SK-N-SH (cell line): ENCODE data around the gene GCH1. TPM values are rescaled to one million over a fixed set of nuclear protein-coding genes. Genes with fewer than 3 reads are reported as not detected.

Source experiments
- CTCF ChIA-PET: fragments of 300-600, 350-600 bp; formaldehyde crosslinking; extraction: SDS; loops from one replicate; lab custom pipeline; 2021; lab: Yijun Ruan, JAX
- POLR2A ChIA-PET: fragments of 350-600 bp; sonication (Branson Sonifier 250); formaldehyde crosslinking; extraction: SDS; loops from one replicate; lab custom pipeline; 2020; ENCODE audit warnings: antibody characterized with exemption, inconsistent platforms; lab: Yijun Ruan, JAX
- DNase-seq: peaks from one replicate; pipeline ENCODE4 v3.0.0; 2012
- H2AFZ ChIP-seq: fragments of 200-600 bp; sonication (generic); 2 replicates; pipeline ENCODE4 v1.8.1; 2016; ENCODE audit warnings: antibody characterized with exemption, mild to moderate bottlenecking, low read depth
- H3F3A ChIP-seq: fragments of 200-600 bp; sonication (generic); replicated peaks from 2 replicates; pipeline ENCODE3; 2016; ENCODE audit warnings: antibody characterized with exemption, mild to moderate bottlenecking; ENCODE audit not compliant: insufficient read depth
- H3K27ac ChIP-seq, 2 experiments: fragments of 200-500 bp in 1 of 2; fragments of 200-600 bp in 1 of 2; sonication (Bioruptor generic) in 1 of 2; sonication (generic), shearing (Covaris generic) in 1 of 2; 2 replicates each; pipeline versions ENCODE4 v1.5.1 to v1.6.1; 2014 to 2016; ENCODE audit warnings: low read depth in 2 of 2, inconsistent platforms in 1 of 2, low read length in 1 of 2, mild to moderate bottlenecking in 1 of 2, mixed read lengths in 1 of 2
- H3K27me3 ChIP-seq: fragments of 200-600 bp; sonication (generic), shearing (Covaris generic); 2 replicates; pipeline ENCODE4 v1.6.1; 2016; ENCODE audit warnings: mixed run types; ENCODE audit not compliant: insufficient read depth
- H3K36me3 ChIP-seq, 2 experiments: fragments of 200-500 bp in 1 of 2; fragments of 200-600 bp in 1 of 2; sonication (Bioruptor generic) in 1 of 2; sonication (generic) in 1 of 2; replicated peaks in 1 of 2; 2 replicates each; pipeline versions ENCODE3 to v1.5.1; 2014 to 2016; ENCODE audit warnings: low read length in 1 of 2, mild to moderate bottlenecking in 1 of 2; ENCODE audit not compliant: insufficient read depth in 2 of 2, control insufficient read depth in 1 of 2
- H3K4me1 ChIP-seq, 2 experiments: fragments of 200-500 bp in 1 of 2; fragments of 200-600 bp in 1 of 2; sonication (Bioruptor generic) in 1 of 2; sonication (generic), shearing (Covaris generic) in 1 of 2; 2 replicates each; pipeline versions ENCODE4 v1.5.1 to v1.6.1; 2014 to 2016; ENCODE audit warnings: low read depth in 1 of 2, low read length in 1 of 2, mixed run types in 1 of 2; ENCODE audit not compliant: insufficient read depth in 2 of 2, control insufficient read depth in 1 of 2
- H3K4me2 ChIP-seq: fragments of 200-600 bp; sonication (generic), shearing (Covaris generic); 2 replicates; pipeline ENCODE4 v1.6.1; 2017; ENCODE audit warnings: mixed run types
- H3K4me3 ChIP-seq, 2 experiments: fragments of 200-500 bp in 1 of 2; fragments of 200-600 bp in 1 of 2; sonication (Bioruptor generic) in 1 of 2; sonication (generic), shearing (Covaris generic) in 1 of 2; 2 replicates each; pipeline versions ENCODE4 v1.5.1 to v1.8.1; 2014 to 2016; ENCODE audit warnings: low read depth in 2 of 2, inconsistent platforms in 1 of 2, low read length in 1 of 2, mild to moderate bottlenecking in 1 of 2, mixed read lengths in 1 of 2, moderate library complexity in 1 of 2
- H3K79me2 ChIP-seq: fragments of 200-600 bp; sonication (generic); 2 replicates; pipeline ENCODE4 v1.8.1; 2017; ENCODE audit warnings: mild to moderate bottlenecking; ENCODE audit not compliant: insufficient read depth
- H3K9ac ChIP-seq: fragments of 200-600 bp; sonication (generic); 2 replicates; pipeline ENCODE4 v1.6.1; 2017; ENCODE audit warnings: mixed run types
- H3K9me2 ChIP-seq: fragments of 200-600 bp; sonication (generic); 2 replicates; pipeline ENCODE4 v1.6.1; 2017; ENCODE audit warnings: mixed run types
- H3K9me3 ChIP-seq: fragments of 200-600 bp; sonication (generic); 2 replicates; pipeline ENCODE4 v1.6.1; 2017; ENCODE audit warnings: mixed run types, mild to moderate bottlenecking, moderate library complexity
- H4K20me1 ChIP-seq: fragments of 200-600 bp; sonication (generic); 2 replicates; pipeline ENCODE4 v1.6.1; 2017; ENCODE audit warnings: mild to moderate bottlenecking, mixed run types; ENCODE audit not compliant: insufficient read depth
- CHD2 ChIP-seq: fragments of 150-350 bp; IDR thresholded peaks from 2 replicates; pipeline ENCODE4 v1.6.1; 2018; ENCODE audit warnings: low read length; ENCODE audit not compliant: partially characterized antibody
- ELF1 ChIP-seq: IDR thresholded peaks from 2 replicates; pipeline ENCODE4 v1.4.0; 2012
- EP300 ChIP-seq, 2 experiments: IDR thresholded peaks; 2 replicates each; pipeline versions ENCODE4 v1.4.0 to v1.6.1; 2012; ENCODE audit warnings: borderline replicate concordance in 1 of 2, low read depth in 1 of 2, low read length in 1 of 2
- JUND ChIP-seq: IDR thresholded peaks from 2 replicates; pipeline ENCODE4 v1.4.0; 2012
- MEF2A ChIP-seq: IDR thresholded peaks from 2 replicates; pipeline ENCODE4 v1.4.0; 2012; ENCODE audit warnings: low read depth, borderline replicate concordance
- NRF1 ChIP-seq: IDR thresholded peaks from 2 replicates; pipeline ENCODE4 v1.6.1; 2012; ENCODE audit warnings: low read depth, mild to moderate bottlenecking, low read length
- POLR2AphosphoS5 ChIP-seq: IDR thresholded peaks from 2 replicates; pipeline ENCODE4 v1.6.1; 2012; ENCODE audit warnings: low read depth, low read length
- RAD21 ChIP-seq: IDR thresholded peaks from 2 replicates; pipeline ENCODE4 v1.6.1; 2012; ENCODE audit warnings: mild to moderate bottlenecking, low read length
- RFX5 ChIP-seq: IDR thresholded peaks from 2 replicates; pipeline ENCODE4 v1.6.1; 2012; ENCODE audit warnings: mild to moderate bottlenecking, improper control_type of control experiment, low read length
- RXRA ChIP-seq: IDR thresholded peaks from 2 replicates; pipeline ENCODE4 v1.4.0; 2012; ENCODE audit warnings: low read depth, mild to moderate bottlenecking, borderline replicate concordance
- SIN3A ChIP-seq: IDR thresholded peaks from 2 replicates; pipeline ENCODE4 v1.6.1; 2012; ENCODE audit warnings: low read depth, mild to moderate bottlenecking, low read length, moderate library complexity, borderline replicate concordance
- SMC3 ChIP-seq: IDR thresholded peaks from 2 replicates; pipeline ENCODE4 v1.6.1; 2012; ENCODE audit warnings: low read depth, low read length, improper control_type of control experiment
- TEAD4 ChIP-seq: IDR thresholded peaks from 2 replicates; pipeline ENCODE4 v1.4.0; 2012; ENCODE audit warnings: mild to moderate bottlenecking, borderline replicate concordance; ENCODE audit not compliant: insufficient read depth
- YY1 ChIP-seq: IDR thresholded peaks from 2 replicates; pipeline ENCODE4 v1.4.0; 2012; ENCODE audit warnings: low read depth, mild to moderate bottlenecking
- WGBS: methylation state at CpG from one replicate; pipeline ENCODE4 v1.1.6; 2017; ENCODE audit warnings: low lambda C conversion rate; 5-methylcytosine and 5-hydroxymethylcytosine counted together
- polyA plus RNA-seq, 3 experiments: library from polyadenylated mRNA; depleted of rRNA; stranded (reverse); fragments of >200 nt; gene quantifications; 2 replicates each; pipeline ENCODE4 v1.2.3, GENCODE V29; 2012
- TF ChIP-seq, protein P1 (sequence below): IDR thresholded peaks from 2 replicates; pipeline ENCODE4 v1.4.0; 2012; ENCODE audit warnings: low read depth
- TF ChIP-seq, protein P2 (sequence below): IDR thresholded peaks from 2 replicates; pipeline ENCODE4 v1.4.0; 2012; ENCODE audit warnings: low read depth, borderline replicate concordance

The GCH1 gene
- polyA plus RNA-seq, 1 of the 3 experiments (the other 2 are of a cell fraction) = 2.2 TPM

DNA sequence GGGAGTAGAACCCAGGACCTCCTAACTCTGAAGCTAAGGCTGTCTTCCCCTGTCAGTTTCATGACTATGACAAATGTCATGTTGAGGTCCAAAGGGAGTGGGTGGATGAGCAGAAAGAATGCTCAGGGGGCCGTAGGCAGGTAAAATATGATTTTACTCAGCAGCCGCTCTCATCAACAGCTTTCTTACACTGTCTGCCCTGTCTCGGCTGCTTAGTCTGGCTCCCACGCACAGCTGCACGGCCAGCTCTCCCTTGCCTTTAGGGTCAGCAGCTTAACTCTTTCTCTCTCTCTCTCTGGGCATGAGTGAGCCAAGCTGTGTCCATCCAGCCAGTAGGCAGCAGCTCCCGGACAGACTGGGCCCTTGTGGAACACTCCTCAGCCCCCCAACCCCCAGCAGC, 95.2 kb downstream of the GCH1 start:
- no peak for TF ChIP-seq MEF2A
- no peak for TF ChIP-seq SIN3A
- TF ChIP-seq EP300 (IDR thresholded peaks at IDR 0.05; ENCODE audit: borderline replicate concordance in 1 of 2, low read depth in 1 of 2, low read length in 1 of 2) = 0 out of 4 replicates have a peak, but pooled peaks of 1 of the 2 experiments have one; percentile 11
- no peak for TF ChIP-seq SMC3
- no peak for TF ChIP-seq ELF1
- TF ChIP-seq, all 33 proteins: peak for 1
- Histone ChIP-seq H3K4me3 (no peak overlapping the region), H3K27me3 (no peaks in the 10 kb centered on the region), H4K20me1 (no peaks in the 10 kb centered on the region), H3K9me3 (no peaks in the 10 kb centered on the region), H3K9ac (no peak overlapping the region), H3K79me2 (no peaks in the 10 kb centered on the region), H3K36me3 (no peaks in the 10 kb centered on the region), H3K27ac (peak overlapping the region in 1 of 2 experiments; percentile 89; a peak in 2 of 4 replicates), H3K9me2 (no peaks in the 10 kb centered on the region), H3K4me2 (no peak overlapping the region), H3K4me1 (peaks cover 0 to 67% of the 10 kb centered on the region in 2 experiments; a peak in 2 of 4 replicates), H2AFZ (no peak overlapping the region), H3F3A (no peaks in the 10 kb centered on the region)
- ChIA-PET POLR2A (interaction anchor here (0.5 to 3.4 kb wide), 13 partner anchors 10 to 319 kb away, joined by 3 to 63 read pairs (median 6); partner anchors contain the start of genes GCH1, GMFB and SAMD4A), CTCF (interaction anchor here (0.8 to 8.4 kb wide), 16 partner anchors 12 to 249 kb away, joined by 3 to 71 read pairs (median 6); partner anchors contain the start of genes GCH1 and SAMD4A)
- DNase-seq = no peak
- 78% methylated on average over 5 of the region's 6 CpGs for WGBS

DNA sequence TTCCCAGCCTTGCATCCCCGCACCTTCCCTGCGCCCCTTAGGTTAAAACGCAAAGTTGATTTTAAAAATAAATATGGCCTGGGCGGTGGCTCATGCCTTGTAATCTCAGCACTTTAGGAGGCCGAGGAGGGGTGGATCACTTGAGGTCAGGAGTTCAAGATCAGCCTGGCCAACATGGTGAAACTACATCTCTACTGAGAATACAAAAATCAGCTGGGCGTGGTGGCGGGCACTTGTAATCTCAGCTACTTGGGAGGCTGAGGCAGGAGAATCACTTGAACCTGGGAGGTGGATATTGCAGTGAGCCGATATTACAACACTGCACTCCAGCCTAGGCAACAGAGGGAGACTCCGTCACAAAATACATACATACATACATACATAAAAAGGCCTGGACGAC, 96.0 kb downstream of the GCH1 start:
- Histone ChIP-seq H3K27ac (peak overlapping the region in 1 of 2 experiments; percentile 89; a peak in 2 of 4 replicates), H3K4me3 (no peak overlapping the region), H3K36me3 (no peaks in the 10 kb centered on the region), H3K4me2 (no peak overlapping the region), H4K20me1 (no peaks in the 10 kb centered on the region), H3K27me3 (no peaks in the 10 kb centered on the region), H2AFZ (no peak overlapping the region), H3K9ac (no peak overlapping the region), H3K9me2 (no peaks in the 10 kb centered on the region), H3K4me1 (peaks cover 0 to 63% of the 10 kb centered on the region in 2 experiments; a peak in 2 of 4 replicates), H3K9me3 (no peaks in the 10 kb centered on the region), H3F3A (no peaks in the 10 kb centered on the region), H3K79me2 (no peaks in the 10 kb centered on the region)
- CTCF ChIA-PET = interaction anchor here (0.6 to 8.4 kb wide), 35 partner anchors 9 to 249 kb away, joined by 3 to 71 read pairs (median 5); partner anchors contain the start of genes GCH1 and SAMD4A
- no peak for DNase-seq
- TF ChIP-seq RXRA (no peak), SMC3 (no peak), POLR2AphosphoS5 (no peak), YY1 (no peak), RFX5 (no peak), RAD21 (no peak), TEAD4 (no peak), NRF1 (no peak), CHD2 (no peak), JUND (no peak), SIN3A (no peak)
- TF ChIP-seq, protein P1, sequence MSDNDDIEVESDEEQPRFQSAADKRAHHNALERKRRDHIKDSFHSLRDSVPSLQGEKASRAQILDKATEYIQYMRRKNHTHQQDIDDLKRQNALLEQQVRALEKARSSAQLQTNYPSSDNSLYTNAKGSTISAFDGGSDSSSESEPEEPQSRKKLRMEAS = no peak
- TF ChIP-seq, protein P2, sequence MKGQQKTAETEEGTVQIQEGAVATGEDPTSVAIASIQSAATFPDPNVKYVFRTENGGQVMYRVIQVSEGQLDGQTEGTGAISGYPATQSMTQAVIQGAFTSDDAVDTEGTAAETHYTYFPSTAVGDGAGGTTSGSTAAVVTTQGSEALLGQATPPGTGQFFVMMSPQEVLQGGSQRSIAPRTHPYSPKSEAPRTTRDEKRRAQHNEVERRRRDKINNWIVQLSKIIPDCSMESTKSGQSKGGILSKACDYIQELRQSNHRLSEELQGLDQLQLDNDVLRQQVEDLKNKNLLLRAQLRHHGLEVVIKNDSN = no peak
- WGBS = 89% methylated on average over 10 of the region's 10 CpGs
- POLR2A ChIA-PET = interaction anchor here (0.7 to 3.4 kb wide), 3 partner anchors 11 to 75 kb away, joined by 3 to 63 read pairs (median 5); no protein-coding TSS in a partner anchor
